Activated CD8-positive, alpha-beta T cell treated with anti-CD3 and anti-CD28 coated beads for 36 hours (primary cell): ENCODE measurements around the gene NUAK1. TPM values are rescaled to one million over a fixed set of nuclear protein-coding genes. Genes with fewer than 3 reads are reported as not detected.

ENCODE experiments used
- ATAC-seq: fragments of 200-7000 bp; cut with Tn5 transposase; one replicate; pipeline ENCODE4 v1.10.0; 2021; ENCODE audit warnings: mild to moderate bottlenecking, moderate library complexity
- CTCF ChIA-PET: fragments of 350-600 bp; sonication (Branson Sonifier 250); formaldehyde crosslinking; loops from one replicate; lab custom pipeline; 2021; ENCODE audit warnings: antibody characterized with exemption; lab: Charles Lee
- POLR2A ChIA-PET: fragments of 350-600 bp; sonication (Branson Sonifier 250); formaldehyde crosslinking; loops from one replicate; lab custom pipeline; 2021; ENCODE audit warnings: antibody characterized with exemption; lab: Charles Lee
- DNase-seq: peaks from one replicate; pipeline ENCODE4 v3.0.0-alpha.2; 2020
- H3K27ac Mint-ChIP-seq: one replicate; pipeline ENCODE4 v1.8.0; 2021; ENCODE audit warnings: mild to moderate bottlenecking, mixed read lengths
- H3K27me3 Mint-ChIP-seq: one replicate; pipeline ENCODE4 v1.8.0; 2021; ENCODE audit warnings: mixed read lengths
- H3K36me3 Mint-ChIP-seq: one replicate; pipeline ENCODE4 v1.8.0; 2021; ENCODE audit warnings: low read depth, mixed read lengths
- H3K4me1 Mint-ChIP-seq: one replicate; pipeline ENCODE4 v1.8.0; 2021; ENCODE audit warnings: low read depth, mixed read lengths
- H3K4me3 Mint-ChIP-seq: one replicate; pipeline ENCODE4 v1.8.0; 2021; ENCODE audit warnings: mild to moderate bottlenecking, moderate library complexity, mixed read lengths
- H3K9me3 Mint-ChIP-seq: one replicate; pipeline ENCODE4 v1.8.0; 2021; ENCODE audit warnings: mixed read lengths
- intact Hi-C: fragments of 100-400 bp; cut with micrococcal nuclease; formaldehyde crosslinking; loops from one replicate; pipeline ENCODE4 v1.10.0; 2022
- total RNA-seq, 2 experiments: library from RNA; stranded (reverse); gene quantifications; one replicate each; pipeline ENCODE4 v1.2.3, GENCODE V29; 2021
- TF ChIP-seq, protein P1 (sequence below): fragments of 200-600 bp; IDR thresholded peaks from one replicate; pipeline ENCODE4 v1.8.0; 2022; ENCODE audit warnings: antibody characterized with exemption, mild to moderate bottlenecking

Gene NUAK1
- total RNA-seq, result not detected

DNA sequence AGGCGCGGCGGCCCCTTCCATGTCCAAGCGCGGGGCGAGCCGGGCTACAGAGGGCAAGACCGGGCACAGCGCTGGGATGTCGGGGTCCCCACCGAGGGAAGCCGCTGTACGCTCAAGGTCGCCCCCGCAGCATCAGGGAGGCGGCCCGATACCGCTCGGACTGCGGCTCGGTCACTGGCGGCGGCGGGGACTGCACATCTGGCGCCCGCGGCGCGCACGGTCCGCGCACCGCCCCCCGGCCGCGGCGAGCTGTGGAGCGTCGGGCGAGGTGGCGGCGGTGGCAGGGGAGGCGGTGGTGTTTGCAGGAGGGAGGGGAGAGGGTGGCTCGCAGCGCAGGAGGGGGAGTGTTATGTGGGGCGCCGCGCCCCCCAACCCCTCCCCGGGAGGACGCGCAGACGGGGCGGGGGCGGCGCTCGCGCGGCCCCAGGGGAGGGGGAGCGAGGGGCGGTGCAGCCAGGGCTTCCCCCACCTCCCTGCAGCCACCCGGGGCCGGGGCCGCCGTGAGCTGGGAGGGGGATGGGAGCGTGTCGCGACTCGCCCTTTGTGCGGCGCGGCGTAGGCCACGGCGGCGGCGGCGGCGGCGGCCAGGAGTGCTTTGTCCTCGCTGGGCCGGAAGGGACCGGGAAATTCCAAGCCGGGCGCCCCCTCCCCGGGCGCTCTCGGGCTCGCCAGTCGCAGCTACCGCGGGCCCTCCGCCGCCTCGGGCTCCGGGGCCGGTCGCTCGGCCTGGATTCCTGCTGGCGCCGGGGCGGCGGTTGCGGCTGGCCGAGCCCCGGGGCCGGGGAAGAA is at the start of gene NUAK1:
NUAK1 (minus strand) TSS at position 322 of the 789 bp plus-strand sequence; CDS start at position 21, 301 bp downstream.
- CTCF ChIA-PET, result interaction anchor here (2.6 to 5.4 kb wide), 3 partner anchors 11 to 719 kb away, joined by 10 to 54 read pairs (median 40); no protein-coding TSS in a partner anchor
- intact Hi-C loops, result no loop called here

DNA sequence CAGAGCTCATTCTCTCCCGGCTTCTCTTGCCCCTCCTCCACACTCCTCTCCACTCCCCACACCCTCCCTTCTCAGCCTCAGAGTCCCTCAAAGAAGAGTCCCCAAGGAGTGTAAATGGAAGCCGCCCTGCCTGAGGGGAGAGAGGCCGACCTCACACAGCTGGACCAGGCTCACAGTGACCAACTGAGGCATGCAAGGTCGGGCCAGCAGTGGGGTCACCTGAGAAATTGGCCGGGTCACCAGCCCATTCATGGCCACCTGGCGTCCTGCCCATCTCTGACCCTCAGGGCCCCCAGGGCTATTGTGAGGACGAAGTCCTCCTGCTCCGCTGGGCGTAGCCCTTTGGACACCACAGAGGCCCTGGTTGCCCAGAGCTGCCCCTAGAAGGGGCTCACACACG is 49.5 kb upstream of the NUAK1 start:
- DNase-seq, result no peak
- Mint-ChIP-seq H3K27me3 (peaks cover 9% of the 10 kb centered on the region), H3K36me3 (no peaks in the 10 kb centered on the region), H3K9me3 (no peaks in the 10 kb centered on the region), H3K27ac (no peak overlapping the region), H3K4me1 (no peaks in the 10 kb centered on the region), H3K4me3 (no peak overlapping the region)
- no peak for ATAC-seq
- ChIA-PET POLR2A (no interaction called here), CTCF (interaction anchor here (3.5 kb wide), 1 partner anchor 36 kb away, joined by 15 read pairs; no protein-coding TSS in a partner anchor)
- TF ChIP-seq, protein P1, sequence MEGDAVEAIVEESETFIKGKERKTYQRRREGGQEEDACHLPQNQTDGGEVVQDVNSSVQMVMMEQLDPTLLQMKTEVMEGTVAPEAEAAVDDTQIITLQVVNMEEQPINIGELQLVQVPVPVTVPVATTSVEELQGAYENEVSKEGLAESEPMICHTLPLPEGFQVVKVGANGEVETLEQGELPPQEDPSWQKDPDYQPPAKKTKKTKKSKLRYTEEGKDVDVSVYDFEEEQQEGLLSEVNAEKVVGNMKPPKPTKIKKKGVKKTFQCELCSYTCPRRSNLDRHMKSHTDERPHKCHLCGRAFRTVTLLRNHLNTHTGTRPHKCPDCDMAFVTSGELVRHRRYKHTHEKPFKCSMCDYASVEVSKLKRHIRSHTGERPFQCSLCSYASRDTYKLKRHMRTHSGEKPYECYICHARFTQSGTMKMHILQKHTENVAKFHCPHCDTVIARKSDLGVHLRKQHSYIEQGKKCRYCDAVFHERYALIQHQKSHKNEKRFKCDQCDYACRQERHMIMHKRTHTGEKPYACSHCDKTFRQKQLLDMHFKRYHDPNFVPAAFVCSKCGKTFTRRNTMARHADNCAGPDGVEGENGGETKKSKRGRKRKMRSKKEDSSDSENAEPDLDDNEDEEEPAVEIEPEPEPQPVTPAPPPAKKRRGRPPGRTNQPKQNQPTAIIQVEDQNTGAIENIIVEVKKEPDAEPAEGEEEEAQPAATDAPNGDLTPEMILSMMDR, result no peak
- intact Hi-C loops, result no loop called here

More for the DNA sequence above, at the start of gene NUAK1:
- DNase-seq (peak; percentile 23), ATAC-seq (peak; percentile 62)
- Mint-ChIP-seq H3K27me3 (peaks cover 53% of the 10 kb centered on the region), H3K4me3 (peak within 1 kb of the TSS; percentile 45), H3K36me3 (no peaks in the 10 kb centered on the region), H3K9me3 (no peaks in the 10 kb centered on the region), H3K27ac (no peak within 1 kb of the TSS), H3K4me1 (peaks cover 9% of the 10 kb centered on the region)
- POLR2A ChIA-PET, result no interaction called here
- TF ChIP-seq, protein P1, result no peak

DNA sequence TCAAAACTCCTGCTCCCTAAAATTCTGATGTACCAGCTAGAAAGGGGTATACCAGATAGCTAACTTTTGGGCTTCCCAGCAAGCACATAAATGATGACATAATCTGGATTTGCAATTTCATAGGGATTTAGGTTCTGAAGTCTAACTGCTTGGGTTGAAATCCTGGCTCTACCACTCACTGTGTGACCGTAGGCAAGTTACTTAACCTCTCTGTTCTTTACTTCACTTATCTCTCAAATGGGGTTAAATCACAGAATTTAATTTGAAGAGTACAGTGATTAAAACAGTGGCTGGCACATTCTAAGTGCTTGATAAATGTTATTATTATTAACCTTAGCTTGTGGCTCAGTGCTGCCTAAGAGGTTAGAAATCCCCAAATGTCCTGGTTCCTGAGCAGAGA is 49.1 kb upstream of the NUAK1 start:
- ATAC-seq (no peak), DNase-seq (no peak)
- TF ChIP-seq, protein P1, result no peak
- no peaks in the 10 kb centered on the region for H3K9me3 Mint-ChIP-seq
- no peak overlapping the region for H3K27ac Mint-ChIP-seq
- H3K4me3 Mint-ChIP-seq, result no peak overlapping the region
- H3K27me3 Mint-ChIP-seq, result peaks cover 9% of the 10 kb centered on the region
- intact Hi-C loops, result no loop called here
- ChIA-PET CTCF (interaction anchor here (0.7 to 3.5 kb wide), 2 partner anchors 36 to 768 kb away, joined by 3 to 15 read pairs; no protein-coding TSS in a partner anchor), POLR2A (no interaction called here)
- no peaks in the 10 kb centered on the region for H3K4me1 Mint-ChIP-seq
- no peaks in the 10 kb centered on the region for H3K36me3 Mint-ChIP-seq

DNA sequence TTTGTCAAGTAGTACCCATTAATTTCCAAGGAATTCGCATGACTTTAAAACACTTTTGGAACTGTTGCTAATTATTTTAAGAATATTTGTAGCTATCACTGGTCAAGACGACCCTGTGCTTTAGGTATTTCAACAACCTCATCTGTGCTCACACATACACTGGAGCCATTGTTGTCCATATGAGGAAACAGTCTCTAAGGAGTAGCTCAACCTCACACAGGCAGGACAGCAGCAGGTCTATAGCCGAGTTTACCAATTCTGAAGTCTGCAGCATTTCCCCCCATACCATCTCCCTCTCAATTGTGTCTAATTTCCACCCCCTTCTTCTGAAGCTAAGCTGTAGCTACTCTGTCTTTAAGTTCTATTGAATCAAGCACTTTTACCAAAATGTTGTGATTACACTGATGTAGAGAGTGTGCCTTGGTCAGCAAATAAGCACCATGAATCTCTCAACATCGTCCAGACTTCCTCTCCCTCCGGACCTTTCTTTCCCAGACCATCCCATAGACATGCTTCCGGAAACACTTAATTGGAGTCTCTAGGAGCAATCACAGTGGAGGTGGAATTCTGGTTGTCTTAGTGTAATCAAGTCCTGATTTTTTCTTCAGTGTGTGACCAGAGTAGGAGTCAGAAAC is 48.5 kb upstream of the NUAK1 start:
- CTCF ChIA-PET, result interaction anchor here (0.7 to 3.5 kb wide), 2 partner anchors 37 to 767 kb away, joined by 3 to 15 read pairs; no protein-coding TSS in a partner anchor
- no peaks in the 10 kb centered on the region for H3K9me3 Mint-ChIP-seq
- TF ChIP-seq, protein P1, result no peak

DNA sequence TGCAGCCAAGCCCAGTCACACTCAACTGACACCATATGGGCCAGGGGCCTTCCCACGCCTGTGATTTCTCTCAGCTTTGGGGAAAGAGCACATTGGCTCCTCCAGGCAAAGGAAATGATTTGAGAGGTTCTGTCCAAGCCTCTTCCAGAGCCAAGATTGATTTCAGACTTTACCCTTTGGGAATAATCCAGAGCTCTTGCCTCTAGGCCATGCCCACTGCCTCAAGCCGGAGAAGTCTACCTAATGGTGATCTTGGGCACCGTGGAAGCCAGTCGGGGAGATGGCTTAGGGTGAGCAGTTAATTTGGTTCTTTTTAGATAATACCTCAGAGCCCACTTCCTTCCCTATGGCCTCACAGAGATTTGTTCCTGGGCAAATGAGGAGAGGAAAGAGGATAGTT is 45.0 kb upstream of the NUAK1 start:
- intact Hi-C loops, result no loop called here
- ATAC-seq (no peak), DNase-seq (no peak)
- Mint-ChIP-seq H3K27me3 (peaks cover 13% of the 10 kb centered on the region), H3K36me3 (no peaks in the 10 kb centered on the region), H3K4me3 (no peak overlapping the region), H3K4me1 (no peaks in the 10 kb centered on the region), H3K9me3 (no peaks in the 10 kb centered on the region), H3K27ac (no peak overlapping the region)
- TF ChIP-seq, protein P1, result no peak
- CTCF ChIA-PET, result no interaction called here
- POLR2A ChIA-PET, result no interaction called here

More for the DNA sequence above, 48.5 kb upstream of the NUAK1 start:
- Mint-ChIP-seq H3K27ac (no peak overlapping the region), H3K36me3 (no peaks in the 10 kb centered on the region), H3K4me1 (no peaks in the 10 kb centered on the region), H3K27me3 (peaks cover 9% of the 10 kb centered on the region), H3K4me3 (no peak overlapping the region)
- no peak for ATAC-seq
- POLR2A ChIA-PET, result no interaction called here
- no peak for DNase-seq
- intact Hi-C loops, result no loop called here
